ENCODE measurements around the gene CRISPLD2.

DNA sequence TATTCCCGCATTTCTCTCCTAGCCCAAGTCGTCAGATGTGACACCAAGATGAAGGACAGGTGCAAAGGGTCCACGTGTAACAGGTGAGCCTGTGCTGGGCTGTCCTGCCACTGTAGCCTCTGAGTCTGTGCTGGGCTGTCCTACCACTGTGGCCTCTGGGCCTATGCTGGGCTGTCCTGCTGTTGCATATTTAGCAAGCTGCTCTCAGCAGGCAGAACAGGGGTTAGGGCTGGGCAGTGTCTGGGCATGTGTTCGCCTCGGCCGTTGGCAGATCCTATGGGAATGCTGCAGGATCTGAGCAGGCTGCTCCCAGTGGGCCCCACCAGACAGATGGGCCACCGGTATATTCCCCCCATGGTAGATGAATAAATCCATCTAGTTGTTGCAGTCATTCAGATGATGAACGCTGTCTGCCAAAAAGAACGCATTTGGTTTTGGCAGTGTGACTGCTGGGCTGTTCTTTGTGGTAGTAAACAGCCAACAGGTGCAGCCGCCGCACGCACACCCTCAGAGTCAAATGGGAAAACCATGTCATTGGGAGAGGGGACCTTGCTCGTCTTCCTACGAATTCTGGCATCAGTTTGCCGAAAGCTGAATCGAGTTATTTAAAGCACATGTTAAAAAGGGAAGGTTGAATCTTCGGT lies 49.2 kb downstream of the CRISPLD2 start:
- no peak for TF ChIP-seq CTCF (conservative IDR thresholded peaks at IDR 0.05 in 1 of 2, IDR thresholded peaks at IDR 0.05 in 1 of 2; ENCODE audit: extremely low read depth in 1 of 2, insufficient read depth in 1 of 2, low read depth in 1 of 2, low read length in 2 of 2)
- no peak for TF ChIP-seq EZH2 (IDR thresholded peaks at IDR 0.05; ENCODE audit: borderline replicate concordance, low read length)
